ENCODE results near the gene OBSCN.
"Not testable (repeated sequence)": the region's sequence is repeated elsewhere in the genome, so short reads cannot be mapped to it uniquely, and the experiment has no call there.

OBSCN gene

GRCh38 chr1:228181645-228182034, 26.2 kb upstream of the OBSCN start:
- H3K4me1 ChIP-seq (ENCODE audit: insufficient read depth, low read length): peaks cover 6% of the 10 kb centered on the region
- H3K4me3 ChIP-seq (ENCODE audit: low read depth in 1 of 2, low read length in 2 of 2): no peak overlapping the region
- no peaks in the 10 kb centered on the region for H3K36me3 ChIP-seq (ENCODE audit: insufficient read depth, low read length)
- no peaks in the 10 kb centered on the region for H3K9me3 ChIP-seq (ENCODE audit: low read length)
- H3K27me3 ChIP-seq (ENCODE audit: control insufficient read depth in 1 of 2, insufficient read depth in 2 of 2, low read length in 2 of 2): no peaks in the 10 kb centered on the region
- H3K9ac ChIP-seq (ENCODE audit: low read length): no peak overlapping the region
- H3K27ac ChIP-seq (ENCODE audit: low read depth, low read length): no peak overlapping the region

GRCh38 chr1:228182296-228183030, 25.4 kb upstream of the OBSCN start:
- H3K27ac ChIP-seq (ENCODE audit: low read depth, low read length): no peak overlapping the region
- H3K36me3 ChIP-seq (ENCODE audit: insufficient read depth, low read length): no peaks in the 10 kb centered on the region

DNA sequence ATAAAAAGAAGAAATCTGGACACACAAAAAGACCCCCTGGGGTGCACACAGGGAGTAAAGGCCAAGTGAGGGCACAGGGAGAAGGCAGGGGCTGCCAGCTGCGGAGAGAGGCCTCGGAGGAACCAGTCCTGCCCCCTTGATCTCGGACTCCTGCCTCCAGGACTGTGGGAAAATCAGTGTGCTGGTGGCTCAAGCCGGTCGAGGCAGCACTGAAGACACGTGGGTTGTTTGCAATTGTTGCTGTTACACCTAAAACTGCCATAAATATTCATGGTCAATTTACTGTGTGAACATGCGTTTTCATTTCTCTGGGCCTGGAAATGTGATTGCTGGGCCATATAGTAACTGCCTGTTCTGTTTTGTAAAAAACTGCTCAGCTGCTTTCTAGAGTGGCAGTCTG, 23.7 kb upstream of the OBSCN start:
- Histone ChIP-seq H3K9ac (ENCODE audit: low read length) (no peak overlapping the region), H3K9me3 (ENCODE audit: low read length) (no peaks in the 10 kb centered on the region), H3K4me3 (ENCODE audit: low read depth in 1 of 2, low read length in 2 of 2) (no peak overlapping the region), H3K4me1 (ENCODE audit: insufficient read depth, low read length) (no peaks in the 10 kb centered on the region), H3K27me3 (ENCODE audit: control insufficient read depth in 1 of 2, insufficient read depth in 2 of 2, low read length in 2 of 2) (no peaks in the 10 kb centered on the region), H3K27ac (ENCODE audit: low read depth, low read length) (no peak overlapping the region), H3K36me3 (ENCODE audit: insufficient read depth, low read length) (no peaks in the 10 kb centered on the region)

More at GRCh38 chr1:228182296-228183030, 25.4 kb upstream of the OBSCN start:
- no peaks in the 10 kb centered on the region for H3K27me3 ChIP-seq (ENCODE audit: control insufficient read depth in 1 of 2, insufficient read depth in 2 of 2, low read length in 2 of 2)
- H3K4me3 ChIP-seq (ENCODE audit: low read depth in 1 of 2, low read length in 2 of 2): no peak overlapping the region
- H3K9ac ChIP-seq (ENCODE audit: low read length): no peak overlapping the region
- no peaks in the 10 kb centered on the region for H3K9me3 ChIP-seq (ENCODE audit: low read length)
- H3K4me1 ChIP-seq (ENCODE audit: insufficient read depth, low read length): peaks cover 6% of the 10 kb centered on the region

DNA sequence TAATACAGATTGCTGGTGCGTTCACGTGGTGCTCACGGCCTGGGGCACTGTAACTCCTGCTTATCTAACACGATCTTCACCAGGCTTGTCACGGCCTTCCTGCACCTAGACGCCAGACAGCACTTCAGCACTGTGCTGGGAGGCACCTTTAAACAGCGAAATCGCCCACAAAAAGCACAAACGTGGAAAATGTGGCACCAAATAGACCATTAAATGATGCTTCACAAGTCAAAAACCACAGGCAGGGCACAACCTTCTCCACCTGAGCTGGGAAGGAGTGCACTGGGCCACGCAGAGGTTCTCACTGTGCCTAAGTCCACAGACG, 22.2 kb upstream of the OBSCN start:
- no peaks in the 10 kb centered on the region for H3K9me3 ChIP-seq (ENCODE audit: low read length)
- H3K4me1 ChIP-seq (ENCODE audit: insufficient read depth, low read length): no peaks in the 10 kb centered on the region
- no peak overlapping the region for H3K4me3 ChIP-seq (ENCODE audit: low read depth in 1 of 2, low read length in 2 of 2)
- no peak overlapping the region for H3K9ac ChIP-seq (ENCODE audit: low read length)
- no peaks in the 10 kb centered on the region for H3K27me3 ChIP-seq (ENCODE audit: control insufficient read depth in 1 of 2, insufficient read depth in 2 of 2, low read length in 2 of 2)
- H3K36me3 ChIP-seq (ENCODE audit: insufficient read depth, low read length): no peaks in the 10 kb centered on the region
- H3K27ac ChIP-seq (ENCODE audit: low read depth, low read length): no peak overlapping the region

- H3K27me3 ChIP-seq (ENCODE audit: control insufficient read depth in 1 of 2, insufficient read depth in 2 of 2, low read length in 2 of 2); H3K36me3 ChIP-seq (ENCODE audit: insufficient read depth, low read length); H3K4me3 ChIP-seq (ENCODE audit: low read depth in 1 of 2, low read length in 2 of 2); H3K27ac ChIP-seq (ENCODE audit: low read depth, low read length); H3K9ac ChIP-seq (ENCODE audit: low read length); H3K9me3 ChIP-seq (ENCODE audit: low read length); H3K4me1 ChIP-seq (ENCODE audit: insufficient read depth, low read length): not testable (repeated sequence)
These were observed 19.6 kb upstream of the OBSCN start for GRCh38 chr1:228188249-228188648.

DNA sequence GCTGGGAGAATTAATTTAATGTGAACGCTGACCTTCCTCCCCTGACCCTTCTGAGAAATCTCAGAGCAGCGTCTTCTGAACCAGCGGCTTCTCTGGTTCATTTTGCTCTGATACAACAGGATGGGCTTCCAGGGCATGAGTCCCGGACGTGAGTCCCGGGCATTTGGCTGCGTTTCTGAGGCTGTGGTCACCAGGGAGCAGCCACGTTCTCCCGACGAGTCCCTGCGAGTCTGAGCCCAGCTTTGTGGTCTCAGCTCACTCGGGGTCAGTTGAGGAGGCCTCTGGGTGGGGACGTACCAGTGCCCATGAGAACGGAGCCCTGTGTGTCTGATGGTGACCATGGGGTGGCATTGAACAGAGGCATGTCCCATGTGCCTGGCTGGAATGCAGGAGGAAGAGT, 17.7 kb upstream of the OBSCN start:
- H3K27me3 ChIP-seq (ENCODE audit: control insufficient read depth in 1 of 2, insufficient read depth in 2 of 2, low read length in 2 of 2): no peaks in the 10 kb centered on the region
- H3K36me3 ChIP-seq (ENCODE audit: insufficient read depth, low read length): no peaks in the 10 kb centered on the region
- H3K27ac ChIP-seq (ENCODE audit: low read depth, low read length): no peak overlapping the region
- no peak overlapping the region for H3K9ac ChIP-seq (ENCODE audit: low read length)
- H3K4me1 ChIP-seq (ENCODE audit: insufficient read depth, low read length): no peaks in the 10 kb centered on the region
- no peak overlapping the region for H3K4me3 ChIP-seq (ENCODE audit: low read depth in 1 of 2, low read length in 2 of 2)
- no peaks in the 10 kb centered on the region for H3K9me3 ChIP-seq (ENCODE audit: low read length)

GRCh38 chr1:228190778-228191177, 17.1 kb upstream of the OBSCN start:
- Histone ChIP-seq H3K4me3 (ENCODE audit: low read depth in 1 of 2, low read length in 2 of 2) (no peak overlapping the region), H3K4me1 (ENCODE audit: insufficient read depth, low read length) (no peaks in the 10 kb centered on the region), H3K36me3 (ENCODE audit: insufficient read depth, low read length) (no peaks in the 10 kb centered on the region), H3K27ac (ENCODE audit: low read depth, low read length) (no peak overlapping the region), H3K27me3 (ENCODE audit: control insufficient read depth in 1 of 2, insufficient read depth in 2 of 2, low read length in 2 of 2) (no peaks in the 10 kb centered on the region), H3K9ac (ENCODE audit: low read length) (no peak overlapping the region), H3K9me3 (ENCODE audit: low read length) (no peaks in the 10 kb centered on the region)

DNA sequence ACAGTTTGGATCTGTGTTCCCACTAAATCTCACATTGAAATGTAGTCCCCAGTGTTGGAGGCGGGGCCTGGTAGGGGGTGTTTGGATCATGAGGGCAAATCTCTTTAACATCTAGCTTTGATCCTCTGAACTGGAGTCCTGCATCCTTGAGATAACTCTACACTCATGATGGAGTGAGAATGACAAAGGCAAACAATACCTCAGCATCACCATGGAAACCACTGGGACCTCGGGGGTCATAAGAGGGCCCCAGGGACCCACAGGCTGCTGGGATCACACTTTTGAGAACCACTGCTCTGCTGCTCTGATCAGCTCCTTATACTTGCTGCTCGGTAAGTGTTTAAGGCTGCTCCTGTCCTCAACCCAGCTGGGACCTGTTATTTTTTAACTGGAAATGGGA, 13.4 kb upstream of the OBSCN start:
- no peaks in the 10 kb centered on the region for H3K27me3 ChIP-seq (ENCODE audit: control insufficient read depth in 1 of 2, insufficient read depth in 2 of 2, low read length in 2 of 2)
- H3K9me3 ChIP-seq (ENCODE audit: low read length): no peaks in the 10 kb centered on the region
- H3K9ac ChIP-seq (ENCODE audit: low read length): no peak overlapping the region
- no peaks in the 10 kb centered on the region for H3K36me3 ChIP-seq (ENCODE audit: insufficient read depth, low read length)
- H3K4me1 ChIP-seq (ENCODE audit: insufficient read depth, low read length): no peaks in the 10 kb centered on the region
- H3K27ac ChIP-seq (ENCODE audit: low read depth, low read length): no peak overlapping the region
- no peak overlapping the region for H3K4me3 ChIP-seq (ENCODE audit: low read depth in 1 of 2, low read length in 2 of 2)

DNA sequence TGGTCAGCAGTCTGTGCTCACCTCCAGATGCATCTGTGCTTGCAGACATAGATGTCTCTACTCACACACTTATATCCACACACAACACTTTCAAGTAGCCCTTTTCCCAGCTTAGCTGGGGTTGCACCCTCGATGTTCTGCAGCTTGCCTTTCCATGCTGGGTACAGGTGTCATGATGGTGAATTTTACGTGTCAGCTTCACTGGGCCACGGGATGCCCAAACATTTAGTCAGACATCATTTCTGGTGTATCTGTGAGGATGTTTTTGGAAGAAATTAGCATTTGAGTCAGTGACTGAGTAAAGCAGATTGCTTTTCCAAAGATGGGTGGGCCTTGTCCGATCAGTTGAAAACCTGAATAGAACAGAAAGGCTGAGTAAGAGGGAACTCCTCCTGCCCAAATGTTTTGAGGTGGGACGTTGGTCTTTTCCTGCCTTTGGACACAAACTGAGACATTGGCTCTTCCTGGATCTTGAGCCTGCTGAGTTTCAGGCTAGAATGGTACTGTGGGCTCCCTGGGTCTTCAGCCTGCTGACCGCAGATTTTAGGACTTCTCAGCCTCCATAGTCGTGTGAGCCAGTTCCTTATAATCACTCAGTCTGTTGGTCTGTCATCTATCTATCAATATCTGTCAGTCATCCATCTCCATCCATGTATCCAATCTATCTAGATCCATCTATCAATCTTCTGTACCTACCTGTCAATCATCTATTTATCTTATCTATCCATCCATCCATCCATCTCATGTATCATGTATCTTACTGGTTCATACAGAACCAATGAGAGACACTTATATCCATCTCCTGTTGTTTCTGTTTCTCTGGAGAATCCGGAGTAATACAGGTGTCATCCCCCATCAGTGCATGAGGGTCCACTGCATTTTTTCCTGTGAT, 12.7 kb upstream of the OBSCN start:
- H3K9me3 ChIP-seq (ENCODE audit: low read length): no peaks in the 10 kb centered on the region
- H3K27me3 ChIP-seq (ENCODE audit: control insufficient read depth in 1 of 2, insufficient read depth in 2 of 2, low read length in 2 of 2): no peaks in the 10 kb centered on the region
- no peak overlapping the region for H3K4me3 ChIP-seq (ENCODE audit: low read depth in 1 of 2, low read length in 2 of 2)
- H3K4me1 ChIP-seq (ENCODE audit: insufficient read depth, low read length): no peaks in the 10 kb centered on the region
- no peaks in the 10 kb centered on the region for H3K36me3 ChIP-seq (ENCODE audit: insufficient read depth, low read length)
- H3K27ac ChIP-seq (ENCODE audit: low read depth, low read length): no peak overlapping the region
- H3K9ac ChIP-seq (ENCODE audit: low read length): no peak overlapping the region

DNA sequence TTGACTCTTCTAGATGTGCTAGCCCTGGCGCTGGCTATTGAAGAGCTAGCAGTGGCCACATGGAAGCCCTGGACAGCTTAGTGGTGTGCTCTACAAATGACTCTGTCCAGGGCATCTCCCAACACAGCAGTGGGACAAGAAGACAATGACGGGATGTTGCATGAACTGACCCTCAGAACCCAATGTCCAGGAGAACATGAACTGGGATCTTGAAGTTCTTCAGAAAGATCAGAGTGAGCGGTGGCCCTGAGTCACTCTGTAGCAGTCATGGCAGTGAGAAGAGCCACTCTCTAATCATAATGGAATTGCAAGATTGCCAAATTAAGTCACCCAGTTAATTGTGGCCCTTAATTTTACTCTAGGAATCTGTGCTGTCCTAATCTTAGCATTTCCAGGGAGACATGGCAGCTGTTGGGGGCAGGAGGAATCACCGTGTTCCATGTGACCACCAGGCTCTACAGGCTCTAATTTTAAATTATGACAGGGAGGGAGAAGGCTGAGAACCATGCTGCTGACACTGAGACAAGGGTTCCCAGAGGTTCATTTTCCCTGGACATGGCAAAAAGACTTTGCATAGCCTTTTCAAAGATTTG, 10.2 kb upstream of the OBSCN start:
- Histone ChIP-seq H3K27me3 (ENCODE audit: control insufficient read depth in 1 of 2, insufficient read depth in 2 of 2, low read length in 2 of 2) (no peaks in the 10 kb centered on the region), H3K9me3 (ENCODE audit: low read length) (no peaks in the 10 kb centered on the region), H3K4me3 (ENCODE audit: low read depth in 1 of 2, low read length in 2 of 2) (no peak overlapping the region), H3K36me3 (ENCODE audit: insufficient read depth, low read length) (no peaks in the 10 kb centered on the region), H3K9ac (ENCODE audit: low read length) (no peak overlapping the region), H3K4me1 (ENCODE audit: insufficient read depth, low read length) (no peaks in the 10 kb centered on the region), H3K27ac (ENCODE audit: low read depth, low read length) (no peak overlapping the region)

- Histone ChIP-seq H3K9me3 (ENCODE audit: low read length) (no peaks in the 10 kb centered on the region), H3K36me3 (ENCODE audit: insufficient read depth, low read length) (no peaks in the 10 kb centered on the region), H3K4me3 (ENCODE audit: low read depth in 1 of 2, low read length in 2 of 2) (no peak overlapping the region), H3K27ac (ENCODE audit: low read depth, low read length) (no peak overlapping the region), H3K27me3 (ENCODE audit: control insufficient read depth in 1 of 2, insufficient read depth in 2 of 2, low read length in 2 of 2) (no peaks in the 10 kb centered on the region), H3K4me1 (ENCODE audit: insufficient read depth, low read length) (no peaks in the 10 kb centered on the region), H3K9ac (ENCODE audit: low read length) (no peak overlapping the region)
These were observed 8.8 kb upstream of the OBSCN start for GRCh38 chr1:228198977-228199590.

All from muscle layer of colon (tissue), 2 donors.